Activated CD4-positive, alpha-beta T cell treated with anti-CD3 and anti-CD28 coated beads for 36 hours (primary cell): ENCODE data around the gene TRPM5. TPM values are rescaled to one million over a fixed set of nuclear protein-coding genes. Genes with fewer than 3 reads are reported as not detected.
A peak's percentile ranks its signal among the peaks of the same experiment; 100 is the strongest.

Source experiments
- ATAC-seq: fragments of 200-7000 bp; cut with Tn5 transposase; one replicate; pipeline ENCODE4 v1.10.0; 2021; ENCODE audit warnings: mild to moderate bottlenecking, moderate library complexity
- CTCF ChIA-PET: fragments of 350-600 bp; sonication (Branson Sonifier 250); formaldehyde crosslinking; loops from one replicate; lab custom pipeline; 2021; ENCODE audit warnings: antibody characterized with exemption; lab: Charles Lee
- POLR2A ChIA-PET: fragments of 350-600 bp; sonication (Branson Sonifier 250); formaldehyde crosslinking; loops from one replicate; lab custom pipeline; 2021; ENCODE audit warnings: antibody characterized with exemption, inconsistent platforms; lab: Charles Lee
- DNase-seq: peaks from one replicate; pipeline ENCODE4 v3.0.0-alpha.2; 2020
- H3K27ac Mint-ChIP-seq: one replicate; pipeline ENCODE4 v1.8.0; 2021; ENCODE audit warnings: mixed read lengths
- H3K27me3 Mint-ChIP-seq: one replicate; pipeline ENCODE4 v1.8.0; 2021; ENCODE audit warnings: mixed read lengths
- H3K36me3 Mint-ChIP-seq: one replicate; pipeline ENCODE4 v1.8.0; 2021; ENCODE audit warnings: low read depth, mixed read lengths
- H3K4me1 Mint-ChIP-seq: one replicate; pipeline ENCODE4 v1.8.0; 2021; ENCODE audit warnings: mixed read lengths
- H3K4me3 Mint-ChIP-seq: one replicate; pipeline ENCODE4 v1.8.0; 2021; ENCODE audit warnings: mild to moderate bottlenecking, moderate library complexity, mixed read lengths
- H3K9me3 Mint-ChIP-seq: one replicate; pipeline ENCODE4 v1.8.0; 2021; ENCODE audit warnings: low read depth, mixed read lengths
- intact Hi-C, 2 experiments: fragments of 100-400 bp; cut with DNase I in 1 of 2; cut with micrococcal nuclease in 1 of 2; formaldehyde crosslinking; loops; one replicate each; pipeline versions ENCODE4 v1.14.2 to v1.15.1; 2022 to 2024; cut with DNase I, micrococcal nuclease
- total RNA-seq, 2 experiments: library from RNA; stranded (reverse); gene quantifications; one replicate each; pipeline ENCODE4 v1.2.3, GENCODE V29; 2021

Gene TRPM5
- total RNA-seq, 2 experiments from 2014 or later: 0.05 TPM; not detected in 1

DNA sequence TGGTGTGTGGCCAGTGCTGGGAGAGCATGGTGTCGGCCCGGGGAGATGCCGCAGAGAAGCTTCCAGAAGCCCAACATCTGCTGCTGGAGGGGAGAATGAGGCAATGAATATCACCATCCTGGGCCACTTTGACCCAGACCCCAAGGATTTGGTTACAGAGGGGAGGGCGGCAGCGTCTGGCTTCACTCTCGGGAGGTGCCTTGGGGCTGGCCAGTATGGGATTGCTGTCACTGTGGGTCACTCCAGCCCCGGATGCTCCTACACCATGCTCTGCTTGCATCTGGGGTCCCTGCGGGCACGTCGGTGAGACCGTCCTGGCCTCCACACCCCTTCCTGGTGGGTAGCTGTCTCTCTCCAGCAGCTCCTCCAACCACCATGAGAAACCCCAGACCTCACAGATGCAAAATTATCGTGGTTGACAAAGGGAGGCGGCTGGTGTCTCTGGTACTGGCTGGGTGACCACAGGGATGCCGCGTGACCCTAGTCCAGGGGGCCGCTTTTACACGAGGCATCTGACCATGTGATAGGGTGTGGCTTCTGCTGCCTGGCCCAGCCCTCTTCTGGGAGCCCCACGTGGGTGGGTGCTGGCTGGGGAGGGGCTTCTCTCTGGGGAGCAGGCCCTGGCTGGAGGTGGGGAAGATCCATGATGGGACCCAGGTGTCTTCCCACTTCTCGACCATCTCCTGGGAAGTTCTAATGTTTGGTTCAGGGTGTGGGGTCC lies 6.2 kb upstream of the TRPM5 start:
- ChIA-PET POLR2A (interaction anchor here (0.5 kb wide), 1 partner anchor 1441 kb away, joined by 3 read pairs; no protein-coding TSS in a partner anchor), CTCF (no interaction called here)
- intact Hi-C loops: no loop called here
- Mint-ChIP-seq H3K36me3 (no peaks in the 10 kb centered on the region), H3K27me3 (no peaks in the 10 kb centered on the region), H3K4me3 (no peak overlapping the region), H3K27ac (no peak overlapping the region), H3K9me3 (no peaks in the 10 kb centered on the region), H3K4me1 (peaks cover 17% of the 10 kb centered on the region)
- DNase-seq: peak; percentile 6
- no peak for ATAC-seq

DNA sequence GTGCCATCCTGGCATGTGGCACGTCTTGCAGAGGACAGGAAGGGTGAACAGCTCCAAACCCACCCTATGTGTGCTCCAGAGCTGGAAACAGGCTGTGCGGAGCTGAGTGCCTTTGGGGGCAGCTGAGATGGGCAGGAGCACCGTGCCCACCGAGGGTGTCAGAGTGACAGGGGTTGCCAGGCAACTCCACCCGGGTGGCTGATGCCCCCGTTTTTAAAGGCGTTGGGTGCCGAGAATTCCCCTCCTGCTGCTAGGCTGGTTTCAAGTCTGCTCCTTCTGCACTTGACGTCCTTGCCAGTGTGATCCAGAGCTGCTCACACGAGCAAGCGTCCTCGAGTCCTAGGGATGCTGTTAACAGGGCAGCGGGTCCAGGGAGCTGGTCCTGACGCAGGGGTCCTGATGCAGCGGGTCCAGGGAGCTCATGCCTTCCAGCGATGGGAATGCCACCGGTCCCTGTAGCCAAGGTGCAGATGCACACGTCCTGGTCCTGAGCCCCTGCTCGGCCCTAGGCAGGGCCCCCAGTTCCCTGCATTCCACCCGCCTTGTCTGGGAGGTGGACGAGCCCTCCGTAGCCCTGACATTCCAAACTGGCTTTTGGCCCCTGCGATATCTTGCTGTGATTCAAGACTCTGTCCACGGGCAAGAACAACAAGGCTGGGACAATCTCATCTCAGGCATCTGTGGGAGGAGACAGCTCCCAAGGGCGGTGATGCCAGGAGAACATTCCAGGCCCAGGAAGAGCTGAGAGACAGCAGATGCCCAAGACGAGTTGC lies 5.4 kb upstream of the TRPM5 start:
- ChIA-PET POLR2A (interaction anchor here (0.5 kb wide), 1 partner anchor 1440 kb away, joined by 3 read pairs; no protein-coding TSS in a partner anchor), CTCF (interaction anchor here (1.0 kb wide), 1 partner anchor 31 kb away, joined by 3 read pairs; no protein-coding TSS in a partner anchor)
- no peak overlapping the region for H3K27ac Mint-ChIP-seq
- H3K9me3 Mint-ChIP-seq: no peaks in the 10 kb centered on the region
- no peak for ATAC-seq
- intact Hi-C loops: loop anchor here in 1 of 2 experiments (2.0 to 5.0 kb wide), 3 partner anchors 13 to 438 kb away; partner anchors contain the start of gene CDKN1C
- no peaks in the 10 kb centered on the region for H3K36me3 Mint-ChIP-seq
- H3K27me3 Mint-ChIP-seq: no peaks in the 10 kb centered on the region
- H3K4me1 Mint-ChIP-seq: peaks cover 19% of the 10 kb centered on the region
- DNase-seq: peak; percentile 4
- H3K4me3 Mint-ChIP-seq: no peak overlapping the region

DNA sequence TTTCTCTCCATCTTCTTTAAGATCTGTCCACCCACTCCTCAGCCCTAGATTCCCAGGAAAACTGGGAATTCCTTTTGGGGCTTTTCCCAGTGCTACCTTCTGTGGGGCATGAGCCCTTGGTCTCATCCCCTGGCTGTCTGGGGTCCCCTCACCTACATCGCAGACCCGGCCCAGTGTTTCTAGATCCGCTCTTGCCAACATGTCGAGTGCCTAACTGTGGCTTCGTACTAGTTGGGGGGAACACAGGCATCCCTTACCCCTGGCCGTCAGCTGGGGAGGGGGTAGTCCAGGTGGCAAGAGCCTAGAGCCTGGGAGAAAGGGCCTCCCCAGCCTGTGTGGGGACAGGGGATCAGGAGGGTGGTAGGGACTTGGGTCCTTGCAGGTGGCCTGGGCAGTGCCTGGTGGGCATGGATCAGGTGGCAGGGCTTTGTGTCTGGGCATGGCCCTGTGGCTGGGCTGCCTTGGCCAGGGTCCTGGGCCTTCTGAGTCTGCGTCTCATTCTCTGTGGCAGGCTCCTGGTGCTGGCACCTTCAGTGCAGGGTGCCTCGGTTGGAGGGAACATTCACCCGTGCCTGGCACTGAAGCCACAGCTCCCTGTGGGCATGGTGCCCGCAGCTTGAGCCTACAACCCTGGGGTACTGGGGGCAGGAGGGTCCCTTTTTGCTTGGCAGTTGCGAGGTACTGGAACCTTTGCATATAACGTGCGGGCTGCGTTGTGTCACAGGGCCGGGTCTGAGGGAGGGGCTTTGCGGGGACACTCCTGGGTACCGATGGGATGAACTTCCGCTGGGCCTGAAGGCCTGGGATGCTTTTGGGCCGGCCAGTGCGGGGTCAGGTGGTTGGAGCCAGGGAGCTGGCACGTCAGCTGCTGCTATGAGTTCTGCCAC lies 4.6 kb upstream of the TRPM5 start:
- H3K27me3 Mint-ChIP-seq: no peaks in the 10 kb centered on the region

DNA sequence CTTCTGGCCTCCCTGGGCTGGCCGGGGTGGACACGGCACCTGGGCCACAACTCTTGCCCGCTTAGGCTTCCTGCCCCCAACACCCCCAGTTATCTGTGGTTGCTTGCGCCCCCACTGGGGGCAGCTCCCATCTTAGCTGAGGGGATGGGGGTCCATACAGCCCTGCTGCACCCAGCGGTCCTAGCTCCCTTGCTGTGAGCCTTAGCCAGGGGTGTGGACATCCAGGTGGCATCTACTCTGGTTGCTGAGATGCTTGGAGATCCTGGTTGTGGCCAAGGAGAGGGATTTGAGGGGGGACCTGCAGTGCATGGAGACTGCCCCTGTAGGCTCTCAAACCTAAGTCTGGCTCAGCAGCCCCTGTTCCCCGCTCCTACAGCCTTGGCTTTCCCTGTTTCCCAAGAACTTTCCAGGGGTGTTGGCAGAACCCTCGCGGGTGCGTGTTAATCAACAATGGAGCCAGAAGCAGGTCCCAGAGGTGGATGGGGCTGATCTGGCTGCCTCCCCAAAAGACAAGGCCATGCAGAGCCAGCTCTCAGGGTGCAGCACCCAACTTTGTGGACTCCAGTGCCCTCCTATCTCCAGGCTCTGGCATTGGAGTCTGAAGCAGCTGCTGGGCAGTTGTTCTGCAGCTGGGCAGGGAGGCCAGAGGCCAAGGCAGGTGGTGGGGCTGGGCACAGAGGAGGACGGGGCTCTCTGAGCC lies 3.8 kb upstream of the TRPM5 start:
- peak overlapping the region; percentile 86 for H3K4me3 Mint-ChIP-seq
- no peaks in the 10 kb centered on the region for H3K9me3 Mint-ChIP-seq
- intact Hi-C loops: loop anchor here in 1 of 2 experiments (2.0 to 5.0 kb wide), 3 partner anchors 15 to 439 kb away; partner anchors contain the start of gene CDKN1C
- no peak overlapping the region for H3K27ac Mint-ChIP-seq
- peak; percentile 6 for DNase-seq
- no peaks in the 10 kb centered on the region for H3K27me3 Mint-ChIP-seq
- peaks cover 24% of the 10 kb centered on the region for H3K4me1 Mint-ChIP-seq
- CTCF ChIA-PET: interaction anchor here (0.6 to 1.5 kb wide), 2 partner anchors 78 to 522 kb away, joined by 4 to 5 read pairs; no protein-coding TSS in a partner anchor
- POLR2A ChIA-PET: no interaction called here
- no peaks in the 10 kb centered on the region for H3K36me3 Mint-ChIP-seq
- no peak for ATAC-seq

More for the DNA sequence above, 4.6 kb upstream of the TRPM5 start:
- no peaks in the 10 kb centered on the region for H3K36me3 Mint-ChIP-seq
- DNase-seq (peak; percentile 3), ATAC-seq (no peak)
- no peaks in the 10 kb centered on the region for H3K9me3 Mint-ChIP-seq
- intact Hi-C loops: loop anchor here in 1 of 2 experiments (2.0 to 5.0 kb wide), 3 partner anchors 14 to 438 kb away; partner anchors contain the start of gene CDKN1C
- no peak overlapping the region for H3K27ac Mint-ChIP-seq
- peaks cover 19% of the 10 kb centered on the region for H3K4me1 Mint-ChIP-seq
- ChIA-PET POLR2A (no interaction called here), CTCF (interaction anchor here (1.0 kb wide), 1 partner anchor 30 kb away, joined by 3 read pairs; no protein-coding TSS in a partner anchor)
- H3K4me3 Mint-ChIP-seq: no peak overlapping the region

DNA sequence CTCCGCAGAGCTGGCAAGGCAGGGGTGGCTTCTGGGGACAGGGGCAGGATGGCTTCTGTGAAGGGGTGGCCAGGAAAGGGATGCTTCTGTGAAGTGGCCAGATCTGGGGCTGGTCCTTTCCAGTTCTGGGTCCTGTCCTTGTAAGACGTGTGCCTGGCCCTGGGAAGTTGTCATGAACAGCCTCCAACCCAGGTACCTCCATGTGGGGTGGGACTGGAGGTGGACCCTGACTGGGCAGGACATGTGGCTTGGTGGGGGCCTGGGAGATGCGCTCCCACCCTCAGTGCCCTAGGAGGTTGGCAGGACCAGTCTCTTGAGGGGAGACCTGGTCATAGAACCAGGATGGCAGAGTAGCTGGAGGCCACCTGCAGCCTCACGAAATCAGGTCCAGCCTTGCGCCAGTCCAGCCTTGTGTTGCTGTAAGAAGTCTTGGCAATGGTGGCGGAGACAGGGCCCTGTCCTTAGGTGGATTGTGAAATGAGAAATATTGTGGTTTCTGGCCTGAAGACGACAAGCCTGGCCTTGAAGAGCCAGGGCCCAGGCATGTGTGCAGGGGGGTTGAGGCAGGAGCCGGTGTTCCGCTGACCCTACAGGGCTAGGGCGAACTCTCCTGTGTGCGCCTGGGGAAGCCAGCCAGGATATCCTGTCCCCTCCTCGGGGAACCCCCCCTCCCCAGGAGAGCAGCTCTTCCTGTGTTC lies 3.1 kb upstream of the TRPM5 start:
- DNase-seq: peak; percentile 24
- ChIA-PET POLR2A (no interaction called here), CTCF (interaction anchor here (0.6 to 1.5 kb wide), 2 partner anchors 79 to 523 kb away, joined by 4 to 5 read pairs; no protein-coding TSS in a partner anchor)
- Mint-ChIP-seq H3K4me1 (peaks cover 31% of the 10 kb centered on the region), H3K36me3 (no peaks in the 10 kb centered on the region), H3K27me3 (no peaks in the 10 kb centered on the region), H3K4me3 (peak overlapping the region; percentile 86), H3K9me3 (no peaks in the 10 kb centered on the region), H3K27ac (peak overlapping the region; percentile 74)
- intact Hi-C loops: loop anchor here in 1 of 2 experiments (5.0 kb wide), 2 partner anchors 35 to 440 kb away; partner anchors contain the start of gene CDKN1C
- no peak for ATAC-seq

DNA sequence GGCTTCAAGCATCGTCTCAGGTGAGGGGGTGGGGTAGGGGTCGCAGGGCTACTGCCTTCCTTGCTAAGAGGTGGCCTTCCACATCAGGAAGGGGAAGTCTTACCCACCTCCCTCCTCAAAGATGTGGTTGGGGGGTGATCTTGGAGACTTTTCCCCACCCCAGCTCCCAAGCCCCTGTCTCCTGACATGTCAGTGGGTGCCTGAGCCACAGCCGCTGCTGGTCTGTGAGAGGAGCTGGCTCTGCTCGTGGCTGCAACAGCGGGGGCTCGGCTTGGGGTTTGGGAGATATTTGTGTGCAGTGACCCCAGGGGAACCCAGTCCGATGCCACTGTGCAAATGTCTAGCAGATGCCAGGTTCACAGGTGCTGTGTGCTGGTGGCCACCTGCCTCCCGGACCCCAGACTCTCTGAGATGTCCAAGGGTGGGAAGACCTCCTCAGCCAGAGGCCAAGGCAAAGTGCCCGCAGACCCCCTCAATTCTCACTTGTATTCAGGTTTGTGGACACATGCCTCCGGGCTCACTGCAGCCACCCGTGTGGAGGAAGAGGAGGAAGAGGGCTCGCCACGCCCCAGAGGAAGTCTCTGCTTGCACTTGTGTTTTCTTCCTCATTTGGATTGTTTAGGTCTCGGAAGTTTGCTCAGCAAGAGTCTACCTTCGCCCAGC lies 2.4 kb upstream of the TRPM5 start:
- peak overlapping the region; percentile 74 for H3K27ac Mint-ChIP-seq
- intact Hi-C loops: loop anchor here in 1 of 2 experiments (5.0 kb wide), 2 partner anchors 36 to 441 kb away; partner anchors contain the start of gene CDKN1C
- no peaks in the 10 kb centered on the region for H3K36me3 Mint-ChIP-seq
- no peaks in the 10 kb centered on the region for H3K9me3 Mint-ChIP-seq
- no peak for ATAC-seq
- DNase-seq: peak; percentile 42
- CTCF ChIA-PET: interaction anchor here (1.5 kb wide), 1 partner anchor 80 kb away, joined by 5 read pairs; no protein-coding TSS in a partner anchor
- peaks cover 38% of the 10 kb centered on the region for H3K4me1 Mint-ChIP-seq
- POLR2A ChIA-PET: no interaction called here
- peak overlapping the region; percentile 86 for H3K4me3 Mint-ChIP-seq
- no peaks in the 10 kb centered on the region for H3K27me3 Mint-ChIP-seq

DNA sequence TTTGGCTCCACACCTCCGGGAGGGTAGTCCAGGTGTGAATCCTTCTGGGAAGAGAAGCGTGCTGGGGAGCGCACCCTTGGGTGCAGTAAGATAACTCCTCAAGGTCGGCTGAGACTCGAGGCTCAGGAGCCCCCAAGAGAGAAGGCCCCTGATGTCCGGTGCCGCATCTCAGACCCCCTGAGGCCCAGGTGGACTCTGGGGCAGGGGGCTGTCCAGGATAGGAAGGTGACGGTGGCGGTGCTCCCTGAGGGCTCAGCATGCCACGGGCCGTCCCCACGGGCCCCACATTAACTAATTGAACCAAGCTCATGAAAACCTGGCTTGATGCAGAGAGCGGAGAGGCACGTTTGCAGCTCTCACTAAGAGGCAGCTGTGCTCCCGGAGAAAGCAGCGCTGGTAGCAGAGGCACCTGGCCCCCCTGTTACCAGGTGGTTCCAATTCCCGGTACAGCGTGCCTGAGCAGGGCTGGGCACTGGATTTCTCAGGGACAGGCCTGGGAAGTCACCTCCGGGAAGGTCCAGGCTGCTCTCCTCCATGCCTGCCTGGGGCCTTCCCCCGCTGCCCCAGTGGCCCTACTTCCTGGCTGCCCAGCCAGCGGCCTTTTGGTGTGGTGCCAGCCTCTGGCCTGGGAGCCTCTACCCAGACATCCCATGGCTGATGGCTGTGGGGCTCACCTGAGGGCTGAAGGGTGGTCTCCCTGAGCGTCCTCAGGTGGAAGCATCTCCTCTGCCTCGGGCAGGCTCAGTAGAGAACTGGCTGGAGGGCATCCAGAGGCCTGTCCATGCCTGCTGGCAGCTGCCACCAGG lies 1.6 kb upstream of the TRPM5 start:
- no peaks in the 10 kb centered on the region for H3K9me3 Mint-ChIP-seq
- H3K27ac Mint-ChIP-seq: peak overlapping the region; percentile 71
- peaks cover 38% of the 10 kb centered on the region for H3K4me1 Mint-ChIP-seq
- intact Hi-C loops: loop anchor here (1.0 to 5.0 kb wide), 4 partner anchors 35 to 441 kb away; partner anchors contain the start of gene CDKN1C (in 1 of the 2)
- no peaks in the 10 kb centered on the region for H3K27me3 Mint-ChIP-seq
- no peaks in the 10 kb centered on the region for H3K36me3 Mint-ChIP-seq
- ChIA-PET CTCF (interaction anchor here (0.6 to 1.5 kb wide), 4 partner anchors 26 to 87 kb away, joined by 3 to 7 read pairs (median 4); no protein-coding TSS in a partner anchor), POLR2A (interaction anchor here (1.5 kb wide), 1 partner anchor 68 kb away, joined by 5 read pairs; the partner anchor contains the start of gene CD81)
- peak overlapping the region; percentile 86 for H3K4me3 Mint-ChIP-seq
- ATAC-seq (no peak), DNase-seq (peak; percentile 44)

DNA sequence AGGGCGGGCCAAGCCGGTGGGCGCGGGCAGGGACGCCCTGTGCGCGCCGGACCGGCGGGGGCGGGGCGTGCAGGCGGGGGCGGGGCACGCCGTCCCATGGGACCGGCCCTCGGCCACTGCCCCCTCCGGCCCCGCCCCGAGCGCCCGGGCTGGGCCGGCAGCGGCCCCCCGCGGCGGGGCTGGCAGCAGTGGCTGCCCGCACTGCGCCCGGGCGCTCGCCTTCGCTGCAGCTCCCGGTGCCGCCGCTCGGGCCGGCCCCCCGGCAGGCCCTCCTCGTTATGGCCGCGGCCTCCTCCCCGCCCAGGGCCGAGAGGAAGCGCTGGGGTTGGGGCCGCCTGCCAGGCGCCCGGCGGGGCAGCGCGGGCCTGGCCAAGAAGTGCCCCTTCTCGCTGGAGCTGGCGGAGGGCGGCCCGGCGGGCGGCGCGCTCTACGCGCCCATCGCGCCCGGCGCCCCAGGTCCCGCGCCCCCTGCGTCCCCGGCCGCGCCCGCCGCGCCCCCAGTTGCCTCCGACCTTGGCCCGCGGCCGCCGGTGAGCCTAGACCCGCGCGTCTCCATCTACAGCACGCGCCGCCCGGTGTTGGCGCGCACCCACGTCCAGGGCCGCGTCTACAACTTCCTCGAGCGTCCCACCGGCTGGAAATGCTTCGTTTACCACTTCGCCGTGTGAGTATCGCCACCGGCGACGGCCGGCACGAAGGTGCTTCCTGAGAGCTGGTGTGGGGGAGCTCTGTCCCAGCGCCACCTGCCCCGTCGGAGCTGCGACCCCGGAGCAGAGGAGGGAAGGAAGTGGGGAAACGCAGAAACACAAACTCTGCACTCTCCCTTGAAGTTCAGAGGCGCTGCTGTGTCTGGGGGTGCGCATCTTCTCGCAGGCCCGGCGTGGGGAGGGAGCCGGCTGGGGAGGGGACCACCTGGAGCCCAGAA lies 769 bp upstream of the TRPM5 start, which contains the start of gene KCNQ1:
Gene KCNQ1 (plus strand): TSS at position 188 of the 925 bp plus-strand sequence. CDS start 91 bp downstream, at position 279.
- CTCF ChIA-PET: interaction anchor here (0.6 to 1.5 kb wide), 4 partner anchors 25 to 87 kb away, joined by 3 to 7 read pairs (median 4); no protein-coding TSS in a partner anchor

More for the DNA sequence above, 769 bp upstream of the TRPM5 start, which contains the start of gene KCNQ1:
- intact Hi-C loops: loop anchor here (1.0 to 5.0 kb wide), 10 partner anchors 36 to 547 kb away; partner anchors contain the start of genes CDKN1C (in 2 of the 2), CD81 (in 1 of the 2), NAP1L4 (in 1 of the 2) and TSSC4 (in 1 of the 2)
- POLR2A ChIA-PET: interaction anchor here (1.5 kb wide), 1 partner anchor 67 kb away, joined by 5 read pairs; the partner anchor contains the start of gene CD81
- Mint-ChIP-seq H3K36me3 (no peaks in the 10 kb centered on the region), H3K9me3 (no peaks in the 10 kb centered on the region), H3K4me1 (peaks cover 38% of the 10 kb centered on the region), H3K27ac (peak within 1 kb of the TSS; percentile 71), H3K4me3 (peak within 1 kb of the TSS; percentile 86), H3K27me3 (no peaks in the 10 kb centered on the region)
- DNase-seq (peak; percentile 63), ATAC-seq (peak; percentile 63)
